GM21825 (cell line): Measurements from ENCODE around the gene ATP7B.

Source experiments
- ATAC-seq: cut with Tn5 transposase; IDR thresholded peaks from one replicate; pipeline ENCODE4 v1.9.1; 2021; ENCODE audit warnings: mild to moderate bottlenecking, moderate library complexity; ENCODE audit not compliant: unreplicated experiment

The ATP7B gene

DNA sequence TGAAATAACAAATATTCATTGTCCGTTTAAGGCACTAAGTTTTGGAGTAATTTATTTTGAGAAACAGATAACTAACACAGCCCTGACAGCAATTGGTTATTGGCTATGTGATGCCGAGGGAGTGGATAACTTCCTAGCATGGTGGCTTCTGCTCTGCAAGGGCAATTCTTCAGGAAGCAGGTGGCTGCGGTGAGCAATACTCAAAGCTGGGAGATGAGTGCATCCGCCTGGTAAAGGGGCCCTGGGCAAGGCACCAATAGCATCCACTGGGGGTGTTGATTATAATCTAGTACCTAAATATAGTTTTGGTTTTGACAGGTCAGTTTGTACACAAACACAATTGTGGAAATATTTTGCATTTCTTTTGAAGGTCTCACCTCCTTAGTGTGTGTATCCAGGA, 108.5 kb downstream of the ATP7B start:
- ATAC-seq = no peak

DNA sequence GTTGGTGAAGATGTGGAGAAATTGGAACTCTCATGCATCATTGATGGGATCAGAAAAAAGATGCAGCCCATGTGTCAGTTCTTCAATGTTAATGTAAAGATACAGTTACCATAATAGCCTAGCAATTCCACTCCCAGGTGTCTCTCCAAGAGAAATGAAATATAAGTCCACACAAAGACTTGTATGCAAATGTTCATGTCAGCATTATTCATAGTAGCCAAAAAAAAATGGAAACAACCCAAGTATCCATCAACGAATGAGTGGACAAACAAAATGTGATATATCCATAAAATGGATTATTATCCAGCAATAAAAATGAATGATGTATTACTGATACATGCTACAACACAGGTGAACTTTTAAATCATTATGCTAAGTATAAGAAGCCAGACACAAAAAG, 110.8 kb downstream of the ATP7B start:
- ATAC-seq = no peak

DNA sequence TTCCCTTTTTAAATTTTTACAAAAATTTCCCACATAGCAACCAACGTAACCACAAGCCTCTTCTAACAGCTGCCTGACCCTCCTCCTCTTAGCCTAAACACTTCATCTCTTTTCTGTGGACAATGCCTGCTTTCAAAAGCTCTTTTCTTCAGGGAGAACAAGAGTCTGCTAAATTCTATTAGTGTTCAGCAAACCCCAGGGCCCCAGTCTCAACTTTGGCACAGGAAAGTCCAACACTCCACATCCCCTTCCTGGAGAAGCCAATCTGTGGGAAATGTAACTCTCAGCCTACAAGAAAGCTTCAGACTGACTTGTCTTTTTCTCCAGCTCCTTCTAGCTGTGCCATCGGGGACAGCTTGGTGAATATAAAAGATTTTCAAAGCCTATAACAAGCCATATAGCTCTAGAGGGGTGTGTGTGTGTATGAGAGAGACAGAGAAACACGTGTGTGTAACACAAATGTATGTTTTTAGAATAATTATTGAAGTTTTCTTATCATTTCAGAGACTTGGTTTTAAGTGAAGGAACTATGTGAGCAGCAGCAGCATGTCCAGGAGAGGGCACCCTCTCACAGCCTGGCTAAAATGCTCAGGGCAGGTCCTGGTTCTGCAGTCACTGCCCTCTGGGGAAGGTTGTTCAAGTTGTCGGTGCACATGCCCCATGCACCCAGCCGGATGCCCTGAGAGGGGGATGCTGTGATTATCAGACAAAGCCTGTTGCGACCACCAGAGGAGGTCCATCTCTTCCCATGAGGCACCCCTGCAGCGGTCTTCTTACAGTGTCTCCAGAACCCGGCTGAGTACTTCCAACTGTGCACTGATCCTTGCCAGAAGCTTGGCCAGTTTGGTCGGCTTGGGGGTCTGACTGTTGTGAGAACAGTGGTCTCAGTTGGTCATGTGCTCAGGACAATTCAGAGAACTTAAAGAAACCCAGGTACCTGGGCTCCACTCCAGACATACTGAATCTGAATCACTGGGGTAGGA, 115.1 kb downstream of the ATP7B start:
- no peak for ATAC-seq

GRCh38 chr13:51894239-51894638, 117.0 kb downstream of the ATP7B start:
- no peak for ATAC-seq

DNA sequence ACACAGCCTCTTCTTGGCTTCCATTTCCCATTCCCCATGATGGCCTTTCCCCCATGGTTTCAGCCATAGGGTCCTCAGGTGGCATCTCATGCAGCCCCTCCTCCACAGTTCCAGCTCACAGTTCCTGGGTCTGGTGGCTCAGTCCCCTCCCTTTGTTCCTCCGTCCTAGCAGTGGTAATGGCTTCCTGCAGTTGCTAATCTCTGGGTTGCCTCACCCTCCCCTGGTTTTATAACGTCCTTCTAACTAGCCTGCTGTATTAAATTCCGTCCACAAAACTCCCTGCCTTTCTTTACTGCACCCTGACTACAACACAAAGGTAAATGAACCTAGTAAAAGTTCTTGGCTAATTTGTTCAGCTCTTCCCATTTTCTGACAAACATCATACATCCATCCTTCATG, 118.6 kb downstream of the ATP7B start:
- ATAC-seq = no peak

DNA sequence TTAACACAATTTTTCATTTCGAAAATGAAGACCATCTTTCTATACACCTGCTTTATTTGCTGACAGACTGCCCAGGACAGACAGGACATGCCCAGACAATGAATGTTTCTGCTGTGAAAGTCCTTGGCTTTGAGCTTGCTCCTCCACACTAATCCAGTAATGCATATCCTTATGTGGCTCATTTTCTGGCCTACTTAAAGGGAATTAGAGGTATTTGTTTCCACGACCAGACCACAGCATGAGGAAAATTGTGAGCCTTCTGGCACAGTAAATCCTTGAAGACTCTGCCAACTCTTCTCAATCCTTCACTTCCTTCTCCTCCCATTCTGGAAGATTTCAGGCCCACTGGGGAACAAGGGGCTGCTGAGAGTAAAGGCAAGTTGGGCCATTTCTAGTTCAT, 123.8 kb downstream of the ATP7B start:
- no peak for ATAC-seq

GRCh38 chr13:51885651-51886050, 125.6 kb downstream of the ATP7B start:
- no peak for ATAC-seq

GRCh38 chr13:51883226-51883600, 128.0 kb downstream of the ATP7B start:
- no peak for ATAC-seq
